Fibroblast of lung (primary cell): Measurements from ENCODE around the gene COG4. TPM values are rescaled to one million over a fixed set of nuclear protein-coding genes. Genes with fewer than 3 reads are reported as not detected.
A peak's percentile ranks its signal among the peaks of the same experiment; 100 is the strongest.

Experiments used
- DNase-seq, 2 donors: peaks; one replicate each; pipeline versions ENCODE4 v3.0.0 to v3.0.0-alpha.2; 2010; ENCODE audit warnings: low read depth in 2 of 2
- H2AFZ ChIP-seq: 2 replicates; pipeline ENCODE4 v1.5.1; 2012; ENCODE audit warnings: low read length, control low read depth, inconsistent platforms
- H3K27ac ChIP-seq: 2 replicates; pipeline ENCODE4 v1.5.1; 2011; ENCODE audit warnings: low read length, control low read depth; ENCODE audit not compliant: insufficient read depth
- H3K27me3 ChIP-seq: 2 replicates; pipeline ENCODE4 v1.5.1; 2011; ENCODE audit warnings: mild to moderate bottlenecking, low read length; ENCODE audit not compliant: control insufficient read depth, insufficient read depth
- H3K36me3 ChIP-seq: 2 replicates; pipeline ENCODE4 v1.5.1; 2011; ENCODE audit warnings: low read length; ENCODE audit not compliant: control insufficient read depth, insufficient read depth
- H3K4me1 ChIP-seq: 2 replicates; pipeline ENCODE4 v1.5.1; 2011; ENCODE audit warnings: low read length; ENCODE audit not compliant: control insufficient read depth, insufficient read depth; ENCODE audit errors: extremely low read depth
- H3K4me2 ChIP-seq: 2 replicates; pipeline ENCODE4 v1.5.1; 2011; ENCODE audit warnings: low read length, control low read depth; ENCODE audit not compliant: insufficient read depth; ENCODE audit errors: extremely low read depth
- H3K4me3 ChIP-seq, 4 experiments: fragments of 200-600 bp in 1 of 4; sonication (generic) in 1 of 4; replicated peaks in 1 of 4; 2 replicates each; pipeline ENCODE4 v1.5.1; 2011 to 2016; ENCODE audit warnings: low read length in 4 of 4, low read depth in 3 of 4, mild to moderate bottlenecking in 3 of 4, control low read depth in 2 of 4, inconsistent platforms in 1 of 4, mixed read lengths in 1 of 4; ENCODE audit not compliant: insufficient read depth in 1 of 4; ENCODE audit errors: control extremely low read depth in 1 of 4
- H3K79me2 ChIP-seq: 2 replicates; pipeline ENCODE4 v1.5.1; 2012; ENCODE audit warnings: mild to moderate bottlenecking, low read length, inconsistent platforms; ENCODE audit not compliant: control insufficient read depth, insufficient read depth
- H3K9ac ChIP-seq: 2 replicates; pipeline ENCODE4 v1.5.1; 2011; ENCODE audit warnings: mild to moderate bottlenecking, low read length, control low read depth; ENCODE audit not compliant: insufficient read depth
- H3K9me3 ChIP-seq: 2 replicates; pipeline ENCODE4 v1.5.1; 2012; ENCODE audit warnings: low read depth, low read length; ENCODE audit not compliant: control insufficient read depth, insufficient read depth
- H4K20me1 ChIP-seq: 2 replicates; pipeline ENCODE4 v1.5.1; 2011; ENCODE audit warnings: low read length; ENCODE audit not compliant: control insufficient read depth, insufficient read depth; ENCODE audit errors: extremely low read depth
- CTCF ChIP-seq, 2 donors: IDR thresholded peaks in 1 of 2; conservative IDR thresholded peaks in 1 of 2; 1 replicate in 1 of 2; 2 replicates in 1 of 2; pipeline ENCODE4 v1.5.1; 2011 to 2012; ENCODE audit warnings: low read length in 2 of 2, control low read depth in 1 of 2, inconsistent platforms in 1 of 2, low read depth in 1 of 2, mild to moderate bottlenecking in 1 of 2
- EZH2 ChIP-seq: IDR thresholded peaks from 2 replicates; pipeline ENCODE4 v1.5.1; 2012; ENCODE audit warnings: low read length, control low read depth, mild to moderate bottlenecking; ENCODE audit errors: missing control alignments
- polyA plus RNA-seq, 2 donors: library from polyadenylated mRNA; depleted of rRNA in 1 of 2; stranded (reverse) in 1 of 2; unstranded in 1 of 2; fragments of >200 nt; gene quantifications; 2 replicates each; pipeline ENCODE4 v1.2.1, GENCODE V29; 2011 to 2012; ENCODE audit warnings: missing spikeins in 1 of 2
- total RNA-seq: library from RNA; depleted of rRNA; stranded (reverse); fragments of >200 nt; gene quantifications from 2 replicates; pipeline ENCODE4 v1.2.1, GENCODE V29; 2014

The COG4 gene
- total and polyA plus RNA-seq, 2 donors (not counting 1 experiment from before 2014, with no cell fraction given), result 36.2 to 117 TPM

- Histone ChIP-seq H3K4me2 (no peak overlapping the region), H3K27ac (no peak overlapping the region)
Observed at GRCh38 chr16:70482624-70483023, 40.7 kb downstream of the COG4 start.

GRCh38 chr16:70481929-70482536, 41.3 kb downstream of the COG4 start:
- no peak overlapping the region for H2AFZ ChIP-seq
- peaks cover 13% of the 10 kb centered on the region for H3K4me1 ChIP-seq
- H3K9ac ChIP-seq, result no peak overlapping the region
- TF ChIP-seq EZH2 (no peak), CTCF (conservative IDR thresholded peaks at IDR 0.05 in 1 of 2, IDR thresholded peaks at IDR 0.05 in 1 of 2; ENCODE audit: low read depth in 1 of 2, low read length in 2 of 2) (no peak)
- peak in 1 of 2 donors; percentile 63 for DNase-seq
- no peaks in the 10 kb centered on the region for H3K27me3 ChIP-seq
- H3K4me3 ChIP-seq, result no peak overlapping the region
- peaks cover 27% of the 10 kb centered on the region for H3K36me3 ChIP-seq
- H3K9me3 ChIP-seq, result no peaks in the 10 kb centered on the region
- H3K79me2 ChIP-seq, result no peaks in the 10 kb centered on the region
- H3K27ac ChIP-seq, result no peak overlapping the region
- no peak overlapping the region for H3K4me2 ChIP-seq
- no peaks in the 10 kb centered on the region for H4K20me1 ChIP-seq

More at GRCh38 chr16:70482624-70483023, 40.7 kb downstream of the COG4 start:
- H3K4me1 ChIP-seq, result peaks cover 10% of the 10 kb centered on the region
- peak in 1 of 2 donors; percentile 10 for DNase-seq
- no peak overlapping the region for H2AFZ ChIP-seq
- H3K36me3 ChIP-seq, result peaks cover 27% of the 10 kb centered on the region
- no peak for TF ChIP-seq EZH2
- no peak for TF ChIP-seq CTCF (conservative IDR thresholded peaks at IDR 0.05 in 1 of 2, IDR thresholded peaks at IDR 0.05 in 1 of 2; ENCODE audit: low read depth in 1 of 2, low read length in 2 of 2)
- no peak overlapping the region for H3K9ac ChIP-seq
- no peaks in the 10 kb centered on the region for H3K9me3 ChIP-seq
- no peaks in the 10 kb centered on the region for H3K79me2 ChIP-seq
- H4K20me1 ChIP-seq, result no peaks in the 10 kb centered on the region
- no peak overlapping the region for H3K4me3 ChIP-seq
- no peaks in the 10 kb centered on the region for H3K27me3 ChIP-seq

GRCh38 chr16:70480127-70481105, 42.9 kb downstream of the COG4 start:
- H3K27me3 ChIP-seq, result no peaks in the 10 kb centered on the region
- H3K27ac ChIP-seq, result no peak overlapping the region
- H4K20me1 ChIP-seq, result no peaks in the 10 kb centered on the region
- TF ChIP-seq EZH2 (no peak), CTCF (conservative IDR thresholded peaks at IDR 0.05 in 1 of 2, IDR thresholded peaks at IDR 0.05 in 1 of 2; ENCODE audit: low read depth in 1 of 2, low read length in 2 of 2) (no peak)
- no peak for DNase-seq
- no peak overlapping the region for H2AFZ ChIP-seq
- H3K4me3 ChIP-seq, result no peak overlapping the region
- H3K9ac ChIP-seq, result no peak overlapping the region
- H3K4me1 ChIP-seq, result peaks cover 20% of the 10 kb centered on the region
- H3K9me3 ChIP-seq, result no peaks in the 10 kb centered on the region
- H3K4me2 ChIP-seq, result no peak overlapping the region
- H3K36me3 ChIP-seq, result peaks cover 28% of the 10 kb centered on the region
- H3K79me2 ChIP-seq, result no peaks in the 10 kb centered on the region
